ENCODE data around the gene BID.

The BID gene

GRCh38 chr22:17782621-17783020 is 8.4 kb upstream of the BID start:
- DNase-seq = no peak

DNA sequence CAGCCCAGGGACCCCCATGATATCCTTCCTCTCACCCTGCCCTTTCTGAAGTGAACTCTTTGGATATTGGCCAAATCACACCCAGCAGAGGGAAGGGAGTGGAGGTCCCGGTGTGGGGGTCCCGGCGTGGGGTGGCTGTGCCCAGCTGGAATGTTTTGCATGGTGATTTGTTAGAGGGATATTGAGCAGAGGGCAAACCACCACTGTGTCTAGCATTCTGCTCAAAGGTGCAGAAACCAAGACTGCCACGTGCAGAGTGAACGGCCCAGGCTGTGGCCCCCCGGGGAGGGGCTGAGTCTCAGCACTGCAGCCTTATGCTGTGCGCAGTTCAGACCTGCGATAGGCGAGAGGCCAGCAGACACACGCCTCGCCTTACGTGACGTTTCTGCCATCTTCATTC is 7.9 kb upstream of the BID start:
- DNase-seq = no peak

- peak in 1 of 4 experiments; percentile 16 for DNase-seq
Observed at GRCh38 chr22:17781319-17782031, 7.2 kb upstream of the BID start.

DNA sequence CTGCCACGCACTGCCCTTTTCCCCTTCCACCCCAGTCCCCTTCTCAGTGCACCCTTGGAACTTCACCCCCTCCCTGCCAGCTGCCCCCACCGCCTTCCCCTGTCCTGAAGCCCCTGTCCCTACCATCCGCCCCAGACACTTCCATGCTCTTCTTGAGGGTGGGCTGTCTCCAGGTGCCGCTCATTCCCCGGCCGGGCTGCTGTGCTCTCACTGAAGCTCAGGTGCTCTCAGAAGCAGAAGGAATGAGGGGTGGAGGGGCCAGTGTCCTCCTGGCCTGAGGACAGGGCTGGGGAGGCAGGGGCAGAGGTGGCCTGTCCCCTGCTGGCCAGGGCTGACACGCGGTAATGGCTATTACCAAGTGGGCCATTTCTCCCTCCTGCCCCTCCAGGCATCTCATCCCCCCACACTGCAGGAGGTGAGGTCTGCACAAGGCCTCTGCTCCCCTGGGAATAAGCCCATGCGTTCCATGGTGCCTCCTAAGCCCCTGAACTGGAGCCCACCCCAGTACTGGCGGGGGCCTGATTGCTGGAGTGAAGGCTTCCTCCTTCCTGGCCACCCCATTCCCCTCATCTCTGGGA is 6.6 kb upstream of the BID start:
- no peak for DNase-seq

- DNase-seq = no peak
Observed at GRCh38 chr22:17780116-17780740, 6.0 kb upstream of the BID start.

DNA sequence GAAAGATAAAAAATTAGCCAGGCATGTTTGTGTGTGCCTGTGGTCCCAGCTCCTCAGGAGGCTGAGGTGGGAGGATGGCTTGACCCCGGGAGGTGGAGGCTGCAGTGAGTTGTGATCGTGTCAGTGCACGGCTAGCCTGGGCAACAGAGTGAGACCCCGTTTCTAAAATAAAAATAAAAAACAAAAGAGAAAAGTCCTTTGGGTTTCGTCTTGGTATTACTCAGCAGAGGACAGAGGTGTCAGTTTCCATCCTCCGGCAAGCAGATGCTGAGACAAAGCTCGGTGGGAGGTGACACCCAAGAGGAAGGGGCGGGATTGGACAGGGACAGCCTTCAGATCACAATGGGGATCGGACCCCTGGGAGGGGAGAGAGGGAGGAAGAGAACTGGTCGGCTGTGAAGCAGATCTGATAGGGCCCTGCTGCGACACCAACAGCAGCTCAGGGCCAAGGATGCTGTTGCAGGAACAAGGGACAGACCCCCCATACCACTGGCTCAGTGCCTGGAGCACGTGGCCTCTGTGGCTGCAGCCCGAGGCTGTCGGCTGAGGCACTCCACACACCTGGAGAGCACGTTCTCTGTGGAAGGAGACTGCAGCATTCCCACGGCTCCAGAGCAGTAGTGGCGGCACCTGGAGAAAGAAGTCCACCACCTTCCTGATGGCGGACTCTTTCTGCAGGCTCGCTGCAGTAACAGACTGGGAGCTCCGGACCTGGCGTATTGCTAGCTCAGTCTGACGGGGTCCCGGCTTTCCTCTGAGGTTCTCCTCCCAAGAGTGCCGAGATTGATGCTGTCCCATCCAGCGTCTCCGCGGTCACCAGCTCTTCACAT is 5.2 kb upstream of the BID start:
- DNase-seq = no peak

- DNase-seq = no peak
Observed at GRCh38 chr22:17778412-17778976, 4.2 kb upstream of the BID start.

GRCh38 chr22:17777717-17778044 is 3.4 kb upstream of the BID start:
- no peak for DNase-seq

- DNase-seq = peak; percentile 24 to 50 (median 42)
Observed at GRCh38 chr22:17777005-17777716, 2.9 kb upstream of the BID start.

DNA sequence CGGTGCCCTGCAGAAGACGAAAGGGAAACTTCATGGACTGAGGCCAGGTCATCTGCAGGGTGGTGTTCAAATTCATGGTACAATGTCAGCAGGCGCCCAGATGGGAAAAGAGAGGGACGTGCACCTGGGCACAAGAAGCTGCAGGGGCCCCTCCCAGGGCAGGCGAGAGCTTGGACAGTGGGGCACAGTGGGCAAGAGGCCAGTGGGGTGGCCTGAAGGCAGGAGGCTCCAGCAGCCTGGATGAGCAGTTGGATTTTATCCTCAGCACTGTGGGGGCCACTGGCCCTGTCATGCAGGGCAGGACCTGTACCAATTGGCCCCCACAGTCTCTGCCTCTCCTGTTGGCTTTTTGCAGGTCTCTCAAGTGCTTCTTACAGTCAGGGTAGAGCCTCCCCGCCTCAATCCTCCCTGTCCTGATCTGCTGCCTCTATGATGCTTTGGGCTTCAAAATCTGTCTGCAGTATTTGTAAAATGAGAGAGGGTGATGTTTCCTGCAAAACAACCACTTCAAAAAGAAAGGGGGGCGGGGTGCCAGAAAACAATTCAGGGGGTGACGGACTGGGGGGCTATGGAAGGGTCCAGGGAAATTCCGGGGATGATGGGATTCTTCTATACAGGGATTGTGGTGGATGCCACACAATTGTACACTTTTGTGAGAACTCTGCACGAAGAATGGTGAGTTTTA is 1.7 kb upstream of the BID start:
- DNase-seq = no peak

- no peak for DNase-seq
Observed at GRCh38 chr22:17774926-17775685, 837 bp upstream of the BID start.

DNA sequence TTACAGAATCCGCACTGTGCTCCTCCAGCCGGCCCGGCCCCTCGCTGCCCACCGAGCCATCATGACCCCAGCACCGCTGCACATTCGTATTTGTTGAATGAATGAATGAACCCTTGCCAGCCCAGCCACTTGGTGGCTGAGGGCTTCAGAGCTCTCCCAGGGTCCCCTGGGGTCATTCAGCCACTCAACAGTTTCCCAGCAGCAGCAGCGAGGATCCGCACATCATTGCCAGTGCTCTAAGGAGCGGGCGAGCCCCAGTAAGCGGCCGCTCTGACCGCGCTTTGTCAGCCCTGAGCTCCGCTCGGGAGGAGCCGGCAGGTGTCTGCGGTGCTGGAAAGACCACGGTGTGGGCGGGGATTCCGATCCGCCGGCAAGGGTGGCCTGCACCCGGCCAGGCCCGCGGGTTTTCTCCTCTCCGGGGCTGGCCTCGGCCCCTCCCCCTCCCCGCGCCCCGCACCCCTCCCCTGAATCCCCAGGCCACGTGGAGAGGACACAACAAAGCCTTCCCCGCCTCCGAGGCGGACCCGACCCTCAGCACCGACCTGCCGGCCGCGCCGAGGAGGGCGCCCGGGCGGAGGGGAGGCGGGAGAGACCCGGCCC is 563 bp downstream of the BID start:
- peak in 1 of 4 experiments; percentile 21 for DNase-seq

DNA sequence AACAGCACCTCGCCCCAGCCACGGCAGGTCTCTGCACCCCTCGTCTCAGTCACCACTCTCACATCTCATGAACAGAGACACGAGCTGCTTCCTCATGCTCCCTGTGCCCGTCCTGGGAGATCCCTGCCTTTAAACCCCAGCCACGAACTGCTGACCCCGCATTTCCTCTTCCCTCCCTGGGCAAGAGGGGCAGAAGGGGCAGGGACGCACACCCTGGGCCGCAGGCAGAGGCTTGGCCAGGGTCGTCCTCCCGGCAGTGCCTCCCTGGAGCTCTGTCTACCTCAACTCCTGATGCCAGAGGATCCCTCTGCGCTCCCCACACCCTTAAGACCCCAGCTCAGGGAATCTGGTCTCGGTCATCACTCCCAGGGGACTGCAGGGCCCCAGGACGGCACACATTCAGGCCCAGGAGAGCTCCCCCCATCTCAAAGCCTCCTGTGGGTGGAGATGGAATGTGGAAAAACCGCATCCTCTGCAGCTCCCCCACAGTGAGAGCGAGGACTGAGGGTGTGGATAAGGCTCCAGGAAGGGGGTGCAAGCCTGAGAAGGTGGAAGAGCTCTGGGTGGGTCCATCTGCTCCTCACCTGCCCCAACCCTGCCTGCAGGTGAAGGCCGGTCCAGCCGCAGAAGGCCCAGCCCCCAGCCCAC is 1.2 kb downstream of the BID start:
- no peak for DNase-seq

DNA sequence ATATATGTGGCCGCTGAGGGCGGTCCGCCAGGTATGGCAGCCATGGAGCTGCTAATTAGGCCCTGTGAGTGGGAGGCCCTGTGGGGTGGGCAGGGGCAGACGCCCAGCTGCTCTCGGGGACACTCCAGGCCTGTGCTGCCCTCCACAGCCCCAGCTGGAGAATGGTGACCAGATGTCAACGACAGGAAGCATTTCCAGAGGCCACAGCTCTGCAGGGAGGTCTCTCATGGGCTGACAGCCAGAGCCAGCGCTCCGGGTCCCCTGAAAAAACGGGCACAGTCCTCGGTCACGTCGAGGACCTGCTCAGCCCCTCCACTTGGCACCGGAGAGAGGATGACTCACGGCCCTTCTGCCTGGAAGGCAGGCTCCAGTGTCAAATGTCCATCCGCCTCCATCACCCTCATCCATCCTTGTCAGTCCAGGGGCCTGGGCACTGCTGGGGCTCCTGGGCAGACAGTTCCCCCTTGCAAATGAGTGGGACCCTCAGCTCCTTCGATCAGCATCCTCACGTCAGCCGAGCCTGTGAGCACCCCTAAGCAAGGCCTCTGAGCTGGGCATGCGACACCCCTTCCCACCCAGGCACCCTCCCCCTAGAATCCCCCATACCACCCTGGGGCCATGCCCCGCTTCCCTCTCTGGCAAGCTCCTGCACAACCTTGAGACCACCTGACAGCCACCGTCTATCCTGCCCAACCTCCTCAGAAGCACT is 1.9 kb downstream of the BID start:
- DNase-seq = no peak

- no peak for DNase-seq
Observed at GRCh38 chr22:17770180-17771077, 3.8 kb downstream of the BID start.

GRCh38 chr22:17769716-17770082 is 4.6 kb downstream of the BID start:
- no peak for DNase-seq

- no peak for DNase-seq
Observed at GRCh38 chr22:17769013-17769715, 5.1 kb downstream of the BID start.
